Endothelial cell of umbilical vein (primary cell): Measurements from ENCODE around the gene GALNT9. TPM values are rescaled to one million over a fixed set of nuclear protein-coding genes. Genes with fewer than 3 reads are reported as not detected.

Source experiments
- BruUV-seq: library from RNA; stranded (reverse); fragments of 400-500 nt; replicated peaks from 2 replicates; lab custom pipeline; 2021; lab: Mats Ljungman, UMichigan
- CTCF ChIA-PET: fragments of 300-600, 350-600 bp; sonication (Branson Sonifier 250); formaldehyde crosslinking; loops from one replicate; lab custom pipeline; 2021; ENCODE audit warnings: antibody characterized with exemption, inconsistent platforms; lab: Charles Lee
- POLR2A ChIA-PET: fragments of 300-600, 350-600 bp; sonication (Branson Sonifier 250); formaldehyde crosslinking; loops from one replicate; lab custom pipeline; 2021; ENCODE audit warnings: antibody characterized with exemption, inconsistent platforms; lab: Charles Lee
- DNase-seq: peaks from one replicate; pipeline ENCODE4 v3.0.0-alpha.2; 2011; ENCODE audit warnings: low read depth, low spot score
- FAIRE-seq: peaks from 2 replicates; lab custom pipeline; 2011; peaks lifted over from hg19 to GRCh38; lab: Jason Lieb, UNC
- H2AFZ ChIP-seq: 2 replicates; pipeline ENCODE4 v1.6.0; 2012; ENCODE audit warnings: low read depth, low read length, control low read depth, inconsistent platforms
- H3K27ac ChIP-seq: 2 replicates; pipeline ENCODE4 v1.5.1; 2011; ENCODE audit warnings: low read depth, mild to moderate bottlenecking, control low read depth, low read length, moderate library complexity; ENCODE audit not compliant: insufficient read depth
- H3K27me3 ChIP-seq, 2 experiments: 2 replicates each; pipeline versions ENCODE4 v1.6.0 to v1.6.1; 2011; ENCODE audit warnings: low read length in 2 of 2, mixed read lengths in 1 of 2; ENCODE audit not compliant: control insufficient read depth in 2 of 2, insufficient read depth in 2 of 2
- H3K36me3 ChIP-seq, 2 experiments: 2 replicates in 1 of 2; 3 replicates in 1 of 2; pipeline ENCODE4 v1.5.1; 2011; ENCODE audit warnings: low read length in 2 of 2, mild to moderate bottlenecking in 1 of 2, moderate library complexity in 1 of 2; ENCODE audit not compliant: control insufficient read depth in 2 of 2, insufficient read depth in 2 of 2; ENCODE audit errors: extremely low read depth in 1 of 2
- H3K4me1 ChIP-seq: 3 replicates; pipeline ENCODE4 v1.5.1; 2011; ENCODE audit warnings: mild to moderate bottlenecking, low read length; ENCODE audit not compliant: control insufficient read depth, insufficient read depth; ENCODE audit errors: extremely low read depth
- H3K4me2 ChIP-seq: 2 replicates; pipeline ENCODE4 v1.6.1; 2011; ENCODE audit warnings: low read length, control low read depth, mixed read lengths; ENCODE audit not compliant: insufficient read depth
- H3K4me3 ChIP-seq, 3 experiments: fragments of 200-600 bp in 1 of 3; sonication (generic), shearing (Covaris generic) in 1 of 3; replicated peaks in 1 of 3; 2 replicates each; pipeline ENCODE4 v1.5.1; 2011 to 2016; ENCODE audit warnings: control low read depth in 3 of 3, low read length in 3 of 3, mild to moderate bottlenecking in 2 of 3, inconsistent platforms in 1 of 3, low read depth in 1 of 3, moderate library complexity in 1 of 3; ENCODE audit not compliant: insufficient read depth in 1 of 3
- H3K79me2 ChIP-seq: 2 replicates; pipeline ENCODE4 v1.6.0; 2012; ENCODE audit warnings: low read length, inconsistent platforms; ENCODE audit not compliant: control insufficient read depth, insufficient read depth
- H3K9ac ChIP-seq: replicated peaks from 2 replicates; pipeline ENCODE3; 2011; ENCODE audit warnings: low read length, control low read depth; ENCODE audit not compliant: insufficient read depth; ENCODE audit errors: extremely low read depth
- H3K9me1 ChIP-seq: replicated peaks from 3 replicates; pipeline ENCODE4 v1.6.0; 2011; ENCODE audit warnings: mild to moderate bottlenecking, low read length; ENCODE audit not compliant: control insufficient read depth, insufficient read depth; ENCODE audit errors: extremely low read depth
- H3K9me3 ChIP-seq: replicated peaks from 2 replicates; pipeline ENCODE4 v1.5.1; 2012; ENCODE audit warnings: low read length, inconsistent platforms; ENCODE audit not compliant: control insufficient read depth, insufficient read depth
- H4K20me1 ChIP-seq: replicated peaks from 2 replicates; pipeline ENCODE3; 2011; ENCODE audit warnings: mild to moderate bottlenecking, low read length; ENCODE audit not compliant: control insufficient read depth, insufficient read depth; ENCODE audit errors: extremely low read depth
- EZH2 ChIP-seq: IDR thresholded peaks from 2 replicates; pipeline ENCODE4 v1.6.1; 2012; ENCODE audit warnings: borderline replicate concordance, low read depth, mild to moderate bottlenecking, moderate library complexity, low read length, inconsistent platforms; ENCODE audit not compliant: severe bottlenecking
- FOS ChIP-seq: IDR thresholded peaks from 2 replicates; pipeline ENCODE4 v1.6.1; 2011; ENCODE audit warnings: mild to moderate bottlenecking, low read length, moderate library complexity, borderline replicate concordance; ENCODE audit not compliant: insufficient read depth
- GATA2 ChIP-seq: IDR thresholded peaks from 2 replicates; pipeline ENCODE4 v1.7.0; 2011; ENCODE audit warnings: low read depth, mild to moderate bottlenecking, moderate library complexity, mixed read lengths, low read length; ENCODE audit not compliant: insufficient read length, insufficient read depth
- JUN ChIP-seq: IDR thresholded peaks from 2 replicates; pipeline ENCODE4 v1.6.1; 2011; ENCODE audit warnings: borderline replicate concordance, low read depth; ENCODE audit not compliant: insufficient read length, insufficient read depth
- MYC ChIP-seq: IDR thresholded peaks from one replicate; pipeline ENCODE4 v1.6.1; 2011; ENCODE audit warnings: mild to moderate bottlenecking, low read depth, low read length
- POLR2A ChIP-seq: IDR thresholded peaks from 2 replicates; pipeline ENCODE4 v1.6.1; 2012; ENCODE audit warnings: low read depth, mild to moderate bottlenecking, control low read depth, low read length
- POLR2AphosphoS5 ChIP-seq: IDR thresholded peaks from 2 replicates; pipeline ENCODE4 v1.6.1; 2012; ENCODE audit warnings: low read depth, mild to moderate bottlenecking, control low read depth, low read length, moderate library complexity; ENCODE audit not compliant: insufficient read depth
- dilution Hi-C: fragments of 300-500 bp; cut with MboI; formaldehyde crosslinking; loops from one replicate; pipeline ENCODE4 v1.15.0; 2019; ENCODE audit warnings: low sequenced_read_pairs; ENCODE audit not compliant: extremely low pct_ligation_motif_present
- intact Hi-C: fragments of 100-400 bp; cut with micrococcal nuclease; formaldehyde crosslinking; loops from one replicate; pipeline ENCODE4 v1.10.0; 2022
- polyA plus RNA-seq, 4 experiments: library from polyadenylated mRNA; depleted of rRNA in 3 of 4; stranded (reverse) in 3 of 4; unstranded in 1 of 4; fragments of >200 nt; gene quantifications; 2 replicates each; pipeline versions ENCODE4 v1.2.1 to v1.2.3, GENCODE V29; 2011 to 2012; ENCODE audit warnings: missing spikeins in 1 of 4
- total RNA-seq: library from RNA; stranded (reverse); gene quantifications from 2 replicates; pipeline ENCODE4 v1.2.3, GENCODE V29; 2021
- TF ChIP-seq, protein P1 (sequence below): IDR thresholded peaks from 2 replicates; pipeline ENCODE4 v1.6.1; 2011; ENCODE audit not compliant: insufficient read depth, insufficient read length

Gene GALNT9
- total and polyA plus RNA-seq, 2 donors (not counting 3 experiments of a cell fraction or from before 2014, with no cell fraction given): 0.14 to 0.73 TPM

DNA sequence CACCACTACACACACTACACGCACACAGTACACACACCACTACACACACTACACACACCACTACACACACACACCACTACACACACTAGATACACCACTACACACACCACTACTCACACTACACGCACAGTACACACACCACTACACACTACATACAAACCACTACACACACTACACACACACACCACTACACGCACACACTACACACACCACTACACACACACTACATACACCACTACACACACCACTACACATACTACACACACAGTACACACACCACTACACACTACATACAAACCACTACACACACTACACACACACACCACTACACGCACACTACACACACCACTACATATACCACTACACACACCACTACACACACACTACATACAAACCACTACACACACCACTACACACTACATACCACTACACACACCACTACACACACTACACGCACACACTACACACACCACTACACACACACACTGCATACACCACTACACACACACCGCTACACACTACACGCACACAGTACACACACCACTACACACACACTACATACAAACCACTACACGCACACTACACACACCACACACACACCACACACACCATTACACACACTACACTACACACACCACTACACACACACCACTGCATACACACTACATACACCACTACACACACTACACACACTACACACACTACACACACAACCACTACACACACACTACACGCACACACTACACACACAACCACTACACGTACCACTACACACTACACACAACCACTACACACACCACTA lies 173.4 kb downstream of the GALNT9 start:
- Histone ChIP-seq H3K9ac (no peak overlapping the region), H3K4me2 (no peak overlapping the region), H4K20me1 (no peaks in the 10 kb centered on the region), H3K9me1 (no peaks in the 10 kb centered on the region), H2AFZ (no peak overlapping the region), H3K4me1 (no peaks in the 10 kb centered on the region), H3K9me3 (no peaks in the 10 kb centered on the region), H3K36me3 (peaks cover 0 to 6% of the 10 kb centered on the region in 2 experiments), H3K4me3 (no peak overlapping the region), H3K27ac (no peak overlapping the region), H3K79me2 (no peaks in the 10 kb centered on the region), H3K27me3 (no peaks in the 10 kb centered on the region)
- no TSS peak for BruUV-seq
- intact Hi-C loops (no loop called here), dilution Hi-C loops (no loop called here)
- ChIA-PET POLR2A (no interaction called here), CTCF (interaction anchor here (1.5 kb wide), 1 partner anchor 258 kb away, joined by 9 read pairs; no protein-coding TSS in a partner anchor)
- FAIRE-seq (peak; percentile 84), DNase-seq (no peak)
- TF ChIP-seq, protein P1, sequence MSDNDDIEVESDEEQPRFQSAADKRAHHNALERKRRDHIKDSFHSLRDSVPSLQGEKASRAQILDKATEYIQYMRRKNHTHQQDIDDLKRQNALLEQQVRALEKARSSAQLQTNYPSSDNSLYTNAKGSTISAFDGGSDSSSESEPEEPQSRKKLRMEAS: no peak
- no peak for TF ChIP-seq GATA2
- no peak for TF ChIP-seq JUN
- TF ChIP-seq MYC: no peak
- TF ChIP-seq POLR2A: no peak
- TF ChIP-seq FOS: no peak
- no peak for TF ChIP-seq EZH2
- TF ChIP-seq POLR2AphosphoS5: no peak
